Measurements from ENCODE around the gene SLC15A4.

Gene SLC15A4

DNA sequence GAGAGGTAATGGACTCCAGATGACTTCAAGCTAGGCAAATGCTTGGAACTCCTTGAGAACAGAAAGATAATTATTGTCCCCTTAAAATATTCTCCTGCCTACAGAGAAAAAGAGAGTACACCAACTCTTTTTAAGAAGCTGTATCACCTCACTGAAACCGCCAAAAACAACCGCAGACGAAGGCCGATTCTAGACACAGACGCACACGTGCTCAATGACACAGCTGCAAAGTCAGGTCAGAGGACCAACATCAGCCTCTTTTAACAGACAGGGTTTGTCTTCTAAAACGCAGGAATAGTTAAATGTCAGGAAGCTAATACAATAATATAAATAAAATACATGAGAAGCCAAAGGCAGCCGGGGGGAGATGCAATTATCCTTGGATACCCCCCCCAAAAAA lies 19.0 kb downstream of the SLC15A4 start:
- in situ Hi-C loops (cut with HindIII; ENCODE audit: low pct_unique_long_range_greater_than_20kb, low sequenced_read_pairs) = no loop called here
- TF ChIP-seq JUND (IDR thresholded peaks at IDR 0.05; ENCODE audit: low read depth) = no peak
- no peak for DNase-seq (ENCODE audit: low read depth in 1 of 2, low spot score in 1 of 2)

DNA sequence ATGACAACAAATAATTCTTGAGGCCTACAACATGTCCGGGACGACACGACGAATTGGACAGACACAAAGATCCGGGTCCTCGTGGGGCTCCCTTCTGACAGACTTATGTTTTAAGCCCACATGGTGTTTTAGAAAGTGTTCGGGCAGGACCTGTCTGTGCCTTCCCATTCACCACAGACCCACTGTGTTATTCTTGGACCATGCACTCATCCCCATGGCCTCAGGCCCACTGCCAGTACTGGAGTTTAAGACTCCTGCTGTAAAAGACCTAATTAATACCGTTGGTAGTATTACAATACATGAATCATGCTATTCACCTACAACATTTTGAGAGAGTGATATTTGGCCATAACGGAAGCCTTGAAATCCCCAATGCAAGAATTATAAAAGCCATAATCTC lies 20.0 kb downstream of the SLC15A4 start:
- in situ Hi-C loops (cut with HindIII; ENCODE audit: low pct_unique_long_range_greater_than_20kb, low sequenced_read_pairs) = no loop called here
- DNase-seq (ENCODE audit: low read depth in 1 of 2, low spot score in 1 of 2) = no peak
- TF ChIP-seq JUND (IDR thresholded peaks at IDR 0.05; ENCODE audit: low read depth) = no peak

DNA sequence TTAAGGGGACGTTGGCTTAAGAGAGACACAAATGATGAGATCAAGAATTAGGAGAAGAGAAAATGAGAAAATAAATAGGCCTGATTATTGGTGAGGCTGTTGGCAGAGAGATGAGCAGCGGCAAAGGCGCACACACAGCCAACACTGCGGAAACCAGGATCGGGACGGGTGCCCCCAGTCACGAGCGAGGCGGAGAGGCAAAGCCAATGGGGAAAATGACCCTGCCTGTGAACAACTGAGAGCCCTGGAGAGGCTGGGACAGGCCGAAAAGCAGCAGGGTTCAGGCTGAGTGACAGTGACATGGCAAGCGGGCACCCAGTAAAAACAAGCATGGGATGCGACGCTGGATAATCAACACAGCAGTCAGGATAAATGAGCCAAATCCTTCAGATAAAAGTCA lies 21.0 kb downstream of the SLC15A4 start:
- in situ Hi-C loops (cut with HindIII; ENCODE audit: low pct_unique_long_range_greater_than_20kb, low sequenced_read_pairs) = no loop called here
- DNase-seq (ENCODE audit: low read depth in 1 of 2, low spot score in 1 of 2) = no peak
- no peak for TF ChIP-seq JUND (IDR thresholded peaks at IDR 0.05; ENCODE audit: low read depth)

DNA sequence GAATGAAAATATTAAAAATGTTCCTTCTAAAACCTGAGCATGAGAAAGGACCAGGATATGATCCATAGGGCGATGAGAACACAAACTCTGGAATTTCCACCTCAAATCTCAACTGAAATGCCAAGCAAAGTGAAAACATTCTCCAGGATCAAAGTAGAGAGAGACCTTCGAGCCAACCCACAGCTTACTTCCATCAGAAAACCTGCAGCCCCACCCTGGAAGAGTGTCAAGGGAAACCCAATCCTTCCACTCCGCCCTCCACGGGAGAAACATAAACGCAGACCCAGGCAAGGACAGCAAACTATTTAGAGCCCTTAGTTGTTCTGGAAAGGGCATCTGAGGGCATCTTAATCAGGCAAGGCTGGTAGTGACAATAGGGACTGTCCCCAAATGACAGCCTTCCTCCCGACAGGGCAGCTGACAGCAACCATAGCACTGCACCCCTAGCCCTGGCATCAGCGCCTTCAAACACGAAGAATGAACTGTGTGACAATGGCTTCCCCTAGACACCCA lies 21.8 kb downstream of the SLC15A4 start:
- no peak for TF ChIP-seq JUND (IDR thresholded peaks at IDR 0.05; ENCODE audit: low read depth)
- DNase-seq (ENCODE audit: low read depth in 1 of 2, low spot score in 1 of 2) = no peak
- in situ Hi-C loops (cut with HindIII; ENCODE audit: low pct_unique_long_range_greater_than_20kb, low sequenced_read_pairs) = no loop called here

DNA sequence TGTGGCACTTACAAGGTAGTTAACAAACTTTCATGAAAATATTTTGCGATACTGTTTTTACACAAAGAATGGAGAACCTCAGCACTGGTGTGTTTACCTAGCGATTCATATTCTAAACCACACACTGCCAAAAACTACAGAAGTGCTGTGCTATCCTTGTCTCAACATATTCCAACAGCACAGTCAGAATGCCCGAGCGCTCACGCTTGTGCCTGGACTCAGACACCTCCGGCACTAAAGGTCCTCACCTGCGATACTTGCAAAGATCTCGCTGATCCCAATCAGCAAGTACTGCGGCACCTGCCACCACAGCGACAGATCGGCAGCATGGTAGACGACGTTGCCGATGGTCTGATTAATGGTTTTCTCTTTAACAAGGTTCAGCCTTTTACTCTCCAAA lies 23.2 kb downstream of the SLC15A4 start:
- in situ Hi-C loops (cut with HindIII; ENCODE audit: low pct_unique_long_range_greater_than_20kb, low sequenced_read_pairs) = no loop called here
- DNase-seq (ENCODE audit: low read depth in 1 of 2, low spot score in 1 of 2) = no peak
- TF ChIP-seq JUND (IDR thresholded peaks at IDR 0.05; ENCODE audit: low read depth) = no peak

DNA sequence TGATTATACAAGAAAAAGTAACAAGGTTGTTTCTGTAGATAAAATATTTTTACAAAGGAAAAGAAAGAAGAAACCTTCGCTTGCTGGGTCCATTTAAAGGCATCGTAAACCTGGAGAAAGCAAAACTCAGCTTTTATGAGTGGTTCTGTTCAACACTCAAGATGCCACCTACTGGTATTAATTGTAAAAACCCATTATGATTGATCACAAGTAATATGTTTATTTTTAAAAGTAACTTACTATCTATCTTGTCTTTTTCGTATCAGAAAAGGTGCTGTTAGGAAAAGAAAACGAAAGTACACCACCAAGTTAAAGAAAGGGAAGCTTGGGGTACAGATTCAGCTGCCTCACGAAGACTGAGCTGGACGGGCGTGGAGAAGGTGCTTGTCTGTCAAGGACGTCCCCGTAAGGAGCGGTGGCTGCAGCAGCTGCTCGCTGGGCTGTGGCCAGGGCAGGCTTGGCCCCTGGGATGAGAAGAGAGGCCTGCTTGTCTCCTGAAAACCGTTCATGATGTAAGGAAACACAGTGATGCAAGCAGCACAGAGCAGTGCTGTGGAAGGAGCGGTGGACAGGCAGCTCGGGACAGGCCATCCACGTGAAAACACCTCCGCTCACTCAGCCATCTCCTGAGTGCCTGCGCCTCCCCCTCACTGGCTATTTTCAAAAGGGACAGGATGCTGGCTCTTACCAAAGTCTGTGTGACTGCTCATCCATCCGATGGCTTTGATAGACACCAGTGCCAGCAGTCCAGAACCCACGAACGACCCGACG lies 25.0 kb downstream of the SLC15A4 start:
- no peak for TF ChIP-seq JUND (IDR thresholded peaks at IDR 0.05; ENCODE audit: low read depth)
- DNase-seq (ENCODE audit: low read depth in 1 of 2, low spot score in 1 of 2) = no peak
- in situ Hi-C loops (cut with HindIII; ENCODE audit: low pct_unique_long_range_greater_than_20kb, low sequenced_read_pairs) = no loop called here

DNA sequence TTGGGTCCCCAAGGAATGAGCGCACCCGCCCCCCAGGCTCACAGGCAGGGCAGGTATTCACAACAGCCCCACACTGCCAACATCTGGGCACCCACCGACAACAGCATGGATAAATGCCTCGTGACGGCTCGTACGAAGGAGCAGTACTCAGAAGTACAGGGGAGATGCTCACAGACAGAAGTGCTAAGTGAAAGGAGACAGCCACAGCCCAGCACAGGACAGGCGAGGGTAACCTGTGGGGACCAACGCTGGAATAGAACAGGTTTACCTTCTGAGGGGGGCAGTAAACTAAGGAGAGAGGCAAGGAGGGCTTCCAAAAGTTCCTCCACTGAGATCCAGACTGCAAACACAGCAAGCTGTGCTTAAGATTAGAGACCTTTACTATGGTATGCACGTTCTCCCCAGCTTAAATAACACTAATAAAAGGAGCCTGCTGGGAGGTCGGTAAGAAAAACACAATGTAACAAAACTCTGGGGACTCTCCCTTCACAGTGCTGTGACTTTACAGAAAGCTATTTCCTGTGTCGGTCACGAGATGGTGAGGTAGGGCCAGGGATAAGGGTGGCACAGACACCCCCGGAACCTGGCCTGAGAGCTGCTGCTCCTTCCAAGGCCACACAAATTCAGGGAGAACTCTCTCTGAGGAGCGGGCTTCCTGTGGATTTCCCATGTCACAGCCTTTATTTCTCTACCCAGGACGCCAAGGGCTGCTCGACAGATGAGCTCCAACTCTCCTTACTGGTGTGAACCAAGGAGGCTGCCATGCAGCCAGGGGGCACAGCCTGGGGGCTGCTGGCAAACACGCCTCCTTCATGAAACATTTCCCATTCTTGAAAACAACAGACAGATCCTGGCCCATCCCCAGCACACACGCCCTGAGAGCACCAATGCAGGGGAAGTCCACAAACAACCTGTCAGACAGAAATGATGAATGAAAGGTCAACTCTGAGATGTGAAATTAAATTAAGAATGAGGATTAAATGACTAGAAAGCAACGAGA lies 26.3 kb downstream of the SLC15A4 start:
- no peak for DNase-seq (ENCODE audit: low read depth in 1 of 2, low spot score in 1 of 2)
- in situ Hi-C loops (cut with HindIII; ENCODE audit: low pct_unique_long_range_greater_than_20kb, low sequenced_read_pairs) = no loop called here
- TF ChIP-seq JUND (IDR thresholded peaks at IDR 0.05; ENCODE audit: low read depth) = no peak

DNA sequence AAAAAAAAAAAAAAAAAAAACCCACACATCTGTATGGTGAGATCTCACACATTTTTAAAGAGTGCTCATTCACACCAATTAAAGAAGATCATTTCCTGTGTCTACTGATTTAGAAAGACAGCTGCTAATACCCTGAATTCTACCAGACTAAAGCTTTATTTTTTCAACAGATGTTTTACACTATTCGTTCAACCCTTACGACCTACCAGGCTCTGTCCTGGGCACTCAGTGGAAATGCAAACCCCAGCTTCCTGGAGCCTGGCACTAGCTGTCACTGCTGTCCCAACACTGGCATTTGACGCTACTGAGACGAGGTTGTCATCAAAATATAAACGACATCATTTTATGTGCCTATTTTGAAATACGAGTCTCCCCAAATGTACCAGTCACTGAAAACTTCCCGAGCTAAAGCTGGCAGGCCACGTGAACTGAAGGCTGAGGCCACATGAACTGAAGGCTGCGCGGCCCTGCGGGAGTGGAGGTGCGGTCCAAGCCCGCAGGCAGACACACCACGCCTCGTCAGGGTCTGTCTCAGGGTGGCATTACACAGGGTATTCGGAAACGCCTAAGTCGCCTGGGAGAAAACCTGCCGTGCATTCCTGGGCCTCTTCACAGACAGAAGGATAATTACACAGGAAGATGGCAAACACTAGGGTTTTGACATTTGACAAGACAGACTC lies 27.2 kb downstream of the SLC15A4 start:
- no peak for TF ChIP-seq JUND (IDR thresholded peaks at IDR 0.05; ENCODE audit: low read depth)
- in situ Hi-C loops (cut with HindIII; ENCODE audit: low pct_unique_long_range_greater_than_20kb, low sequenced_read_pairs) = no loop called here
- DNase-seq (ENCODE audit: low read depth in 1 of 2, low spot score in 1 of 2) = no peak

DNA sequence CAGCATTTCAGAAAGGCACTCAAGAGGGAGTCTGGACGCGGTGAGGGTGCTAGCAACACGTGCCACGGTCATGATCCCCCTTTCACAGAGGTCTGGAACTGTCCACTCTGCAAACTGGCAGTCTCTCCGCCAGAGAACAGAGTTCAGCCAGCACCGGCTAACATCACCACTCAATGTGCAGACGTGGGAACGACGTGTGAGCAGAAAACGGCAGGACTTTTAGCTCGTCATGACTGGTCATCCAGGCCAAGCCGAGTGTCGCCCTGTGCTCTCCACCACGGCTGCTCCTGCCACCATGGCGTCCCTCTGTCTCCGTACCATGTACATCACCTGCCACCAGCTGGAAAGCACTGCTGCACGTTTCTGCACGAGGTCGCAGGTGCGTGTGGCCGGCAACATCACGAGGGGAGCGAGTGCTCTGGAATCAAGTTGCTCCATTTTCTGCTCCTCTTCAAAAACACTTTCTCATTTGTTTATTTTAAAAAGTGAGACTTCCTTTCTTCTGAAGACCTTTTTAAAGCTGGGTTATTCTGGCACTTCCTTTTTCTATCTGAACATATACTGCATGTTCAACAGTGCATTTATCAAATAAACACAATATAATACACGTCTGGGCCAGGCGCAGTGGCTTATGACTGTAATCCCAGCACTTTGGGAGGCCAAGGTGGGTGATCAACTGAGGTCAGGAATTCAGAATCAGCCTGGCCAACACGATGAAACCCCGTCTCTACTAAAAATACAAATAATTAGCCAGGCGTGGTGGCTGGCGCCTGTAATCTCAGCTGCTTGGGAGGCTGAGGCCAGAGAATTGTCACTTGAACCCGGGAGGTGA lies 28.0 kb downstream of the SLC15A4 start:
- in situ Hi-C loops (cut with HindIII; ENCODE audit: low pct_unique_long_range_greater_than_20kb, low sequenced_read_pairs) = no loop called here
- no peak for TF ChIP-seq JUND (IDR thresholded peaks at IDR 0.05; ENCODE audit: low read depth)
- DNase-seq (ENCODE audit: low read depth in 1 of 2, low spot score in 1 of 2) = no peak

DNA sequence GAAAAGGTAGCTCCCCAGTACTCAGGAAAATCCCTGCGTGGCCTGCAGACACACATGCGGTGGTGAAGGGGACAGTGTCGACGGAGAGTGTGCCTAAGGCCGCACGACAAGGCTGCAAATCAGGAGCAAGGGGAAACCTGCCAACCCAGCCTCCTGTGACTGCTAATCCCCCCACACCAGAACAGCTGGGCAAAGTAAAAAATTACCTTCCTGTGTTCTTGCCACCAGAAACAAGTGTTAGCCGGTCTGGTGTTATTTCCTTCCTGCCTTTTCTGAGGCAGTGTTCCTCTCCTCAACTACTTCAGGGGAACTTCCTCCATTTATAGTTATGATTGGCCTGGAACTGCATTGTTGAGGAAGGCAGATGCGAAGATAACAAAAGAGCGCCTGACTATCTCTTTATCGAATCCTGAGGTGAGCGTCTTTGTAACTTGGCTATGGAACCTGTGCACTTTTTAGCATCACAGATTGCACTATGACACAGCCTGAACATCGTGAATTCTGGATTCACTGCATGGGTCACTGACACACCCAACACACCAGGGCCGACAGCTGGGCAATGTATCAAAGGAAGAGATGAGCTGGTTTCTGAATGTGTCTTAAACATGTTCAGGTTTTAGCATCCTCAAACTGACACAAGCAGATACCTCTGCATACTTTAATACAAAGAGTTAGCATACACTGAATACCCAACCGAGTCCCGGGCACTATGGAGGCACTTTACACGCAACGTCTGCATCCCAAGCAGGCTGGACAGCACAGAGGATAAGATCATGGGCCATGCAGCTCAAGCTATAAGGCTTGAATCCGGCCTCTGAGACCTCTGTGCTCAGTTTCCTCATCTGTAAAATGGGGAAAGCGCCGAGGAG lies 28.9 kb downstream of the SLC15A4 start:
- in situ Hi-C loops (cut with HindIII; ENCODE audit: low pct_unique_long_range_greater_than_20kb, low sequenced_read_pairs) = no loop called here
- no peak for DNase-seq (ENCODE audit: low read depth in 1 of 2, low spot score in 1 of 2)
- TF ChIP-seq JUND (IDR thresholded peaks at IDR 0.05; ENCODE audit: low read depth) = no peak

DNA sequence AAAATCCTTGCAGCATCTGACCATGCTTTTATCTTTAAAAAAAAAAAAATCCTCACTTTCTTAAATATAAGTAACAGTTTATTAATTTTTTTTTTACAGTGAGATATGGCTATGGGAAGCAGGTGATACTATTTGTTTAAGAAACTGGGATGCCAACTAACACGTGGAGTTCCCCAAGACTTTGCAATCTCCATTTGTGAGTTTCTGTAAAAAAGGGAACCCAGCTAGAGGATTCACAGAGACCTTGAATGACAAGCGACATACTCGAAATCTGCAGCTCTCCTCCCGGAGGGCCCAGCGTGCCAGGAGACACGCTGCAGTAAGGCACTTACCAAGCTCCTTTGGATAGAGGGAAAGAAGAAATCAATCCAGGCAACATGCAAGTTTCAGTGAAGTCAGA lies 30.1 kb downstream of the SLC15A4 start:
- in situ Hi-C loops (cut with HindIII; ENCODE audit: low pct_unique_long_range_greater_than_20kb, low sequenced_read_pairs) = no loop called here
- no peak for TF ChIP-seq JUND (IDR thresholded peaks at IDR 0.05; ENCODE audit: low read depth)
- DNase-seq (ENCODE audit: low read depth in 1 of 2, low spot score in 1 of 2) = no peak
